GM21360 (cell line): ENCODE results near the gene TPPP3.
"Not testable (repeated sequence)": the region's sequence is repeated elsewhere in the genome, so short reads cannot be mapped to it uniquely, and the experiment has no call there.

Source experiments
- ATAC-seq: cut with Tn5 transposase; IDR thresholded peaks from one replicate; pipeline ENCODE4 v1.9.1; 2021; ENCODE audit warnings: mild to moderate bottlenecking, moderate library complexity; ENCODE audit not compliant: unreplicated experiment

TPPP3 gene

DNA sequence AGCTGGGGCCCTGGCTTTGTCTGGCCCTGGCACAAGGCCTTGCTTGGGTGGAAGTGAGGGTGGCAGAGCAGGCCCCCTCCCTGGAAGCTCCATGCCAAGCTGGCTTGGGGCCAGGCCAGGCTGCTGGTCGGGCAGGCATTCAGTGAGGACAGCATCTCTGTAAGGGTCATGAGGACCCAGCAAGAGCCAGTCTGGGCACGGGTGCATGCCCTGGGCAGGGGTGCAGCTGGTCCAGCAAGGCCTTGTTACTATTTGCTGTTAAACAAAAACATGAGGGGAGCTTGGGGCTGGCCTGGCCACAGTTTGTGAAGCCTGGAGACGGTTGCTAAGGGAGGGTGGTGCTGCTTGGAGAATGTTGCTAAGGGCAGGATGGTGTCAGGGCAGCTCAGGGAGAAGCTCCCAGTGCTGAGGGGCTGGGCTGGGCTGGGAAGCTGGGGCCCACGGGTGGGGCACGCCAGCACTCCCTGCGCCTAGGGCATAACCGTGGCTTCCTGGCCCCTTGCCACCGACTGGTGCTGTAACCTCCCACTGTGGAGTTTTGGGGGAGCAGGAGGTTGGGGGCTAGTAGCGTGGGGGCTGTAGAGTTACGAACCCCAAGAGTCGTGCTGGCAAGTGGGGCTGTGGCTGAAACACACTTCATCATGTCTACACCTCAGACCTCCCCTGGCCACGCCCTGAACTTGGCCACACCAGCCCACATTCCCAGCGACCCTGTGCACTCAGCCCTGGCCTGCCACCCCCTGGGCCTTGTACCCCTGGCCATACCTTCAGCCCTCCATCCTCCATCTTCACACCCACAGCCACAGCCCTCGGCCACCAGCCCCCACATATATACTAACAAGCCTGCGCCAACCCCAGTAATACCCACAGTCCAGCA, 1.6 kb downstream of the TPPP3 start:
- ATAC-seq, result no peak

GRCh38 chr16:67390816-67391423, 2.4 kb downstream of the TPPP3 start:
- ATAC-seq, result no peak

GRCh38 chr16:67389911-67390815, 3.1 kb downstream of the TPPP3 start:
- no peak for ATAC-seq

DNA sequence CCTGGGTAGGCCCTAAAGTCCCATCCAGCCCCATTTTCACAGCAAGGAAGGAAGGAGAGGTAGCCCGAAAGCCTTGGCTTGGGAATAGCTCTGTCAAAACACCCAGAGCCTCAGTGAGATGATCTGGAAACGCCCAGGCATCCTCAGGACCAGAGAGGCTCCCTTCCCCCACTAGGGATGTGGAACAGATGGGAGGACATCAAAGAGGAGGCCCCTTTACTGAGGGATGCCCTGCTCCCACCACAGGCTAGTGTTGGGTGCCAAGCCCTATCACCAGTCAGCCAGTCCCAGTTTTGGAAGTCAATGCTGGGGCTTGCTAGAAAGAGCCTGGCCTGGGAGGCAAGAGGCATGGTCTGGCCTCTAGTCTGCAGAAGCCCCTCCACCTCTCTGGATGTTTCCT, 4.7 kb downstream of the TPPP3 start:
- no peak for ATAC-seq

- no peak for ATAC-seq
These were observed 5.1 kb downstream of the TPPP3 start for GRCh38 chr16:67388191-67388590.

DNA sequence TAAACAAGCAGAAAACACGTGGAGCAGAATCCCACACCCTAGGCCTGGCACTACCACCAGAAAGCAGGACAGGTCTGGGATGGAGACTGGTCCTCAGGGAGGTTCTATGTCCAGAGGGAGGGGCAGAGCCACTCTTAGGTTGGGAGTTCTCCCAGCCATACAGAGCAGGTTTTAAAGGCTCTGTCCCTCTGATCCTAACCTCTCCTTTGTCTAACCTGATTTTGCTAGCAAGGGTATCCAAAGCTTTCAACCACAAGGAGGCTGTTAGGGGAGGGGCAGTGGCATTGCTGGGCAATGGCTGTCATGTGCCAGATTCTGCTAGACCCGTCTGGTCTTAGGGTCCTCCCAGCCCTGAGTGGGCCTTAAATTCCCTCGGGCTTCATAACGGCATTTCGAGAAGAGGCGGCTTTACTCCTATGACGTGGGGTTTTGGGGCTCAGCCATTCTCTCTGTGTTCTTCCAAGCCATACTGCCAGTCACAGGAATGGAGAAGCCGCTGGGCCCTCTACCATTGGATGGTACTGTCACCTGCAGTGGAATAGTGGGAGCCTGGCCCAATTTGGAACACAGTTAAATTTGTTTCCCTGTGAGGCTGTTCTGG, 5.7 kb downstream of the TPPP3 start:
- no peak for ATAC-seq

GRCh38 chr16:67386861-67387455, 6.3 kb downstream of the TPPP3 start:
- no peak for ATAC-seq

DNA sequence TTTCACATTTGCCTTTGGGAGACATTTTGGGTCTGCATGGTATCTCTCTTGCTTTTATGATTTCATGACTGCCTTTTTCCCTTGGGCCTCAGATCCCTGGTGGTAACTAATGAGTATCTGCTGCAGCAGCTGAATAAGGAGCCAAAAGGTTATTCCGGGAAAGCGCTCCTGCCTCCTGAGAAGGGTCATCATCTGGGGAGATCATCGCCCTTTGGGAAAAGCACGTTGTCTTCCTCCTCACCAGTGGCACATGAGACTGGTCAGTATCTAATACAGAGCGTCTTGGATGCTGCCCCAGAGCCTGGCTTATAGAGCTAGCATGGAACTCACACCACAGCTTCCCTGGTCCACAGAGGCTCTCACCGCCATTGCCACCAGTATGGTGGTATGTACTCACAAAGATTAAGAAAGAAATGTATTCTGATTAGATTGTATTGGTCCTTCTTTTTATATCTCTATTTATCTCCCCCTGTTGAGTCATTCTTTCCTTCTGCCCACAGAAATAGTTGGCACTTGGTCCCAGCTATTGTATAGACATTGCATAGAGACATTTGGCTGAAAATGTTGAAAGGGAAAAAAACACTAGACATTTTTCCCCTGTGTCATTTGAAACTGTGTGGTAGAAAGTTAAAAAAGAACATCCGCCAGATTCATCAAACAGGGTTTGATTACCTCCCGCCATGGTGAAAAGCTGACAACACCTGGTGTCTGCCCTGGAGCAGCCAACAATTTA, 8.4 kb downstream of the TPPP3 start:
- ATAC-seq, result no peak

GRCh38 chr16:67383284-67383683, 10.0 kb downstream of the TPPP3 start:
- no peak for ATAC-seq

GRCh38 chr16:67378642-67379041, 14.7 kb downstream of the TPPP3 start:
- ATAC-seq, result no peak

- ATAC-seq, result not testable (repeated sequence)
These were observed 17.3 kb downstream of the TPPP3 start for GRCh38 chr16:67376012-67376411.

- no peak for ATAC-seq
These were observed 20.6 kb downstream of the TPPP3 start for GRCh38 chr16:67372664-67373063.

DNA sequence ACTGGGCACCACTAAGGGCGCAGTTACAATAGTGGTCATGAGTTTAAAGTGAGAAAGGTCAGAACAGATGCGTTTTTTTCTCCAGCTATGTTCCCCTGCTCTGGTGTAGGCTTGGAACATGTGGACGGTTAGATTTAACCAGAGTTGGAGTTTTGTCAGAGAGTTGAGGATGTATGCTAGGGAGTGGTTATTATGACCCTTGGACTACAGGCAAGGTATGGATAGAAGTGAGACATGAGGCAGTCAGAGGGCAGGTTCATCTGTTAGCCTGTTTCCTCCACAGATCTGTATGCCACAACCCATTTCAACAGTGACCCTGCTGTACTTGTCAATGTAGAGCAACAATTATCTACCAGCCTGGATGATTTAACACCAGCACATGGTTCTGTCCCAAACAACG, 22.6 kb downstream of the TPPP3 start:
- no peak for ATAC-seq

- no peak for ATAC-seq
These were observed 28.6 kb downstream of the TPPP3 start for GRCh38 chr16:67364600-67365235.

GRCh38 chr16:67361038-67361437, 32.3 kb downstream of the TPPP3 start:
- no peak for ATAC-seq

GRCh38 chr16:67359540-67360269, 33.6 kb downstream of the TPPP3 start:
- ATAC-seq, result not testable (repeated sequence)

GRCh38 chr16:67357561-67357960, 35.7 kb downstream of the TPPP3 start:
- ATAC-seq, result no peak

DNA sequence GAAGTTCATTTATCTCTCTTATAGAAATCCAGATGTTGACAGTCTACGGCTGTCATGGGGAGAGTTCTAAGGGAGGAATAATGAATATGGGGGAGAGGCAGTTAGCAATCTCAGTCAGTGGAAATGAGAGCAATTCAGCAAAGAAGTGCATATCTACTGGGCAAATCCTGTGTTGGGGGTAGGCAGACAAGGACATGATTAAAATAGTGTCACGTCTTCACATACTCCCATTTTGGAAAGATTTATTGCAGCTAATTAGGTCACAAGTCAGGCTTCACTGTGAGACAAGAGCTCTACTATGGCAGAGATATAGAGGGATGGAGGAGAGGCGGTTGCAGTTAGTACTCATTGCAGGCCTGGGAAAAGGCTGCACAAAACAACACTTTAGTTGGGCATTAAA, 36.9 kb downstream of the TPPP3 start:
- ATAC-seq, result no peak

- ATAC-seq, result not testable (repeated sequence)
These were observed 40.8 kb downstream of the TPPP3 start for GRCh38 chr16:67352463-67352862.
